ENCODE measurements around the gene NSDHL.

GRCh38 chrX:152900937-152901445 is 70.1 kb downstream of the NSDHL start:
- no peak for TF ChIP-seq EZH2 (IDR thresholded peaks at IDR 0.05; ENCODE audit: insufficient read depth, poor library complexity, severe bottlenecking)
- TF ChIP-seq EZH2phosphoT487 (IDR thresholded peaks at IDR 0.05; ENCODE audit: insufficient read depth, low read depth) = no peak
